Astrocyte of the cerebellum (primary cell): ENCODE measurements around the gene NIN.

ENCODE experiments used
- DNase-seq: peaks from one replicate; pipeline ENCODE4 v3.0.0-alpha.2; 2011; ENCODE audit warnings: low read depth
- H3K4me3 ChIP-seq: 2 replicates; pipeline ENCODE4 v1.5.1; 2011; ENCODE audit warnings: mild to moderate bottlenecking, low read depth, low read length, moderate library complexity
- CTCF ChIP-seq: IDR thresholded peaks from 2 replicates; pipeline ENCODE4 v1.5.1; 2012; ENCODE audit warnings: low read length, low read depth, moderate library complexity, mild to moderate bottlenecking; ENCODE audit errors: missing control alignments
- in situ Hi-C: cut with HindIII; loops from 2 replicates; pipeline ENCODE4 v1.10.0; 2017; ENCODE audit warnings: low sequenced_read_pairs

Gene NIN

GRCh38 chr14:50801706-50802105 lies 29.3 kb downstream of the NIN start:
- no peak overlapping the region for H3K4me3 ChIP-seq
- DNase-seq: no peak
- TF ChIP-seq CTCF: no peak
- in situ Hi-C loops: no loop called here

GRCh38 chr14:50800032-50800431 lies 30.9 kb downstream of the NIN start:
- DNase-seq: no peak
- in situ Hi-C loops: no loop called here
- no peak for TF ChIP-seq CTCF
- no peak overlapping the region for H3K4me3 ChIP-seq

GRCh38 chr14:50798048-50798421 lies 32.9 kb downstream of the NIN start:
- H3K4me3 ChIP-seq: no peak overlapping the region
- in situ Hi-C loops: loop anchor here (25.0 kb wide), 1 partner anchor 186 kb away; no protein-coding TSS in a partner anchor
- no peak for DNase-seq
- TF ChIP-seq CTCF: no peak

GRCh38 chr14:50797250-50798047 lies 33.5 kb downstream of the NIN start:
- no peak for TF ChIP-seq CTCF
- no peak overlapping the region for H3K4me3 ChIP-seq
- in situ Hi-C loops: loop anchor here (25.0 kb wide), 1 partner anchor 185 kb away; no protein-coding TSS in a partner anchor
- DNase-seq: no peak

GRCh38 chr14:50796390-50796789 lies 34.6 kb downstream of the NIN start:
- in situ Hi-C loops: loop anchor here (25.0 kb wide), 1 partner anchor 184 kb away; no protein-coding TSS in a partner anchor
- DNase-seq: no peak
- TF ChIP-seq CTCF: no peak
- no peak overlapping the region for H3K4me3 ChIP-seq

GRCh38 chr14:50795909-50796308 lies 35.1 kb downstream of the NIN start:
- TF ChIP-seq CTCF: no peak
- in situ Hi-C loops: loop anchor here (25.0 kb wide), 1 partner anchor 184 kb away; no protein-coding TSS in a partner anchor
- DNase-seq: no peak
- no peak overlapping the region for H3K4me3 ChIP-seq
